Thoracic aorta (tissue), 2 donors: Measurements from ENCODE around the gene MYEF2. TPM values are rescaled to one million over a fixed set of nuclear protein-coding genes. Genes with fewer than 3 reads are reported as not detected.

Experiments used
- ATAC-seq: fragments of 150-250 bp; one replicate; pipeline ENCODE4 v1.8.0; 2017; ENCODE audit warnings: low read depth; ENCODE audit not compliant: insufficient number of reproducible peaks, low FRiP score
- DNase-seq: peaks from one replicate; pipeline ENCODE4 v3.0.0-alpha.2; 2020; ENCODE audit warnings: low spot score
- H3K27ac ChIP-seq, 2 donors: fragments of 200-600 bp; sonication (generic); 1 replicate in 1 of 2; 2 replicates in 1 of 2; pipeline ENCODE4 v1.5.1; 2016; ENCODE audit warnings: mild to moderate bottlenecking in 2 of 2, moderate library complexity in 2 of 2
- H3K27me3 ChIP-seq: fragments of 200-600 bp; sonication (generic); replicated peaks from 2 replicates; pipeline ENCODE4 v1.6.0; 2016; ENCODE audit warnings: mild to moderate bottlenecking; ENCODE audit not compliant: insufficient read depth
- H3K36me3 ChIP-seq: fragments of 200-600 bp; sonication (generic); one replicate; pipeline ENCODE4 v1.5.1; 2016
- H3K4me1 ChIP-seq, 2 donors: fragments of 200-600 bp; sonication (generic); 1 replicate in 1 of 2; 2 replicates in 1 of 2; pipeline versions ENCODE4 v1.5.1 to v1.6.0; 2016; ENCODE audit warnings: low read depth in 2 of 2, mild to moderate bottlenecking in 1 of 2; ENCODE audit not compliant: control insufficient read depth in 1 of 2
- H3K4me3 ChIP-seq: fragments of 200-600 bp; sonication (generic); 2 replicates; pipeline ENCODE4 v1.5.1; 2016; ENCODE audit warnings: mild to moderate bottlenecking
- H3K9me3 ChIP-seq: fragments of 200-600 bp; sonication (generic); 2 replicates; pipeline ENCODE4 v1.5.1; 2016
- CTCF ChIP-seq: fragments of 200-600 bp; sonication (generic); IDR thresholded peaks from one replicate; pipeline ENCODE4 v1.5.1; 2019; ENCODE audit warnings: antibody characterized with exemption
- total RNA-seq, 2 donors: library from RNA; depleted of rRNA; stranded (reverse); fragments of >200 nt; gene quantifications; one replicate each; pipeline versions ENCODE4 v1.1.0 to v1.2.3, GENCODE V29; 2016

The MYEF2 gene
- total RNA-seq, 2 donors from 2014 or later: 63.5 to 168 TPM

DNA sequence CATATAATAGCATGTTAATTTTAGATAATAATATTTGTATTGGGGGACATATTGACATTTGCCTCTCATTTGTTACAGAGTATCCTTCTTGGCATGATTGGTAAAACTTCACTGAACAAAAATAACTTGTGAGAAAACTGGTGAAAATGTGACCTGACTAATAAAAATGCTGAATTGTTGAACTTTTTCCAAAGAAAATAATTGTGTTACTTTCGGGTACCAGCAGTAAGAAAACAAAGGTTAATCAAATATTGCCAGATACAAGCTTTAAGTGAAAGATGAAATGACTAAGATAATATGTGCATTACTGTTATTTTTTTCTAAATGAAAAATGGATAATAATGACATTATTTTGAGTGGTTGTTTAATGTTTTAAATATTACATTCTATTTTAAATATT, 43.2 kb upstream of the MYEF2 start:
- no peak for TF ChIP-seq CTCF

DNA sequence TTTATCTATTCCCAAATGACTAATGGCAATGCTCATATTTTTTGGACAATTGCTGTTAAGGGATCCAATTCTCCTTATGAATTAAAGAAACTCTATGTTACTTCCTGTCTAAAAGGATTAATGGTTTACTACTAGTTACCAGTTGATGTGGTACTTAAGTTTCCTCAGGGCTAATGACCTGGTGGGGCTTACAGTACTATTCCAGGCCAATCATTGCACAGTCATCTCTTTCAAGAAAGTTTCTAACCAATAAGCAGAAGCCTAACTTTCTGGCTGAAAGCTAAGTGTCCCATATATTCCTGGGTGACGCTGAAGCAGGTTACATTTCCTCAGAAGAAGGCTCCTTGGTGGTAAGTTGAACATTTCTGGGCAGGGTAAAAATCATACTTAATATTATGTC, 27.9 kb upstream of the MYEF2 start, which contains the start of gene SLC12A1:
SLC12A1 (plus strand) TSS at position 322 of the 400 bp plus-strand sequence. CDS start 1,418 bp downstream, outside the sequence.
- no peaks in the 10 kb centered on the region for H3K36me3 ChIP-seq
- H3K27ac ChIP-seq: no peak within 1 kb of the TSS
- no peaks in the 10 kb centered on the region for H3K27me3 ChIP-seq
- ATAC-seq (no peak), DNase-seq (no peak)
- TF ChIP-seq CTCF: no peak
- no peak within 1 kb of the TSS for H3K4me3 ChIP-seq
- H3K9me3 ChIP-seq: no peaks in the 10 kb centered on the region
- no peaks in the 10 kb centered on the region for H3K4me1 ChIP-seq

More for the DNA sequence above, 43.2 kb upstream of the MYEF2 start:
- Histone ChIP-seq H3K27me3 (no peaks in the 10 kb centered on the region), H3K4me3 (peak overlapping the region; percentile 35), H3K36me3 (no peaks in the 10 kb centered on the region), H3K9me3 (no peaks in the 10 kb centered on the region), H3K4me1 (peaks cover 22 to 48% of the 10 kb centered on the region in 2 donors), H3K27ac (peak overlapping the region; percentile 66 to 77)
- no peak for DNase-seq
- no peak for ATAC-seq

- TF ChIP-seq CTCF: no peak
- no peaks in the 10 kb centered on the region for H3K4me1 ChIP-seq
- H3K9me3 ChIP-seq: no peaks in the 10 kb centered on the region
- H3K36me3 ChIP-seq: no peaks in the 10 kb centered on the region
- H3K27me3 ChIP-seq: no peaks in the 10 kb centered on the region
- DNase-seq (no peak), ATAC-seq (no peak)
- H3K4me3 ChIP-seq: no peak overlapping the region
- H3K27ac ChIP-seq: no peak overlapping the region
Observed at GRCh38 chr15:48202068-48202467, 24.0 kb upstream of the MYEF2 start.

GRCh38 chr15:48191574-48192225, 13.6 kb upstream of the MYEF2 start, which contains the start of gene CTXN2:
CTXN2 (plus strand) TSS chr15:48191665; CDS start chr15:48201301, 9,636 bp downstream.
- DNase-seq (no peak), ATAC-seq (no peak)

More at GRCh38 chr15:48191574-48192225, 13.6 kb upstream of the MYEF2 start, which contains the start of gene CTXN2:
- H3K4me3 ChIP-seq: peak within 1 kb of the TSS; percentile 2
- no peaks in the 10 kb centered on the region for H3K9me3 ChIP-seq
- H3K36me3 ChIP-seq: no peaks in the 10 kb centered on the region
- H3K27ac ChIP-seq: no peak within 1 kb of the TSS
- no peak for TF ChIP-seq CTCF
- H3K27me3 ChIP-seq: no peaks in the 10 kb centered on the region
- H3K4me1 ChIP-seq: no peaks in the 10 kb centered on the region
